NCI-H510A (cell line): ENCODE data around the gene HSPB3.
"Not testable (repeated sequence)": the region's sequence is repeated elsewhere in the genome, so short reads cannot be mapped to it uniquely, and the experiment has no call there.

Experiments used
- DNase-seq: peaks from one replicate; lab custom pipeline; 2025; lab: John Stamatoyannopoulos, UW

HSPB3 gene

GRCh38 chr5:54455413-54456157, at the start of gene HSPB3:
Gene HSPB3, plus strand, starts transcription at chr5:54455699. Its CDS starts 91 bp downstream, at chr5:54455790.
- no peak for DNase-seq

GRCh38 chr5:54411176-54411575, 44.3 kb upstream of the HSPB3 start:
- DNase-seq, result no peak

- DNase-seq, result no peak
Measured at GRCh38 chr5:54412913-54413312, 42.6 kb upstream of the HSPB3 start.

- DNase-seq, result no peak
Measured at GRCh38 chr5:54415147-54415546, 40.4 kb upstream of the HSPB3 start.

- no peak for DNase-seq
Measured at GRCh38 chr5:54415896-54416601, 39.5 kb upstream of the HSPB3 start.

GRCh38 chr5:54419573-54420423, 35.7 kb upstream of the HSPB3 start:
- DNase-seq, result not testable (repeated sequence)

- DNase-seq, result not testable (repeated sequence)
Measured at GRCh38 chr5:54420511-54420910, 35.0 kb upstream of the HSPB3 start.

- DNase-seq, result no peak
Measured at GRCh38 chr5:54421976-54422375, 33.5 kb upstream of the HSPB3 start.

- DNase-seq, result no peak
Measured at GRCh38 chr5:54425258-54425657, 30.2 kb upstream of the HSPB3 start.

- DNase-seq, result no peak
Measured at GRCh38 chr5:54426209-54426608, 29.3 kb upstream of the HSPB3 start.

- DNase-seq, result not testable (repeated sequence)
Measured at GRCh38 chr5:54434650-54435049, 20.8 kb upstream of the HSPB3 start.

- no peak for DNase-seq
Measured at GRCh38 chr5:54438620-54439389, 16.7 kb upstream of the HSPB3 start.

- no peak for DNase-seq
Measured at GRCh38 chr5:54440456-54440893, 15.0 kb upstream of the HSPB3 start.

GRCh38 chr5:54442271-54442670, 13.2 kb upstream of the HSPB3 start:
- no peak for DNase-seq

- DNase-seq, result no peak
Measured at GRCh38 chr5:54443270-54443669, 12.2 kb upstream of the HSPB3 start.

GRCh38 chr5:54445691-54446378, 9.7 kb upstream of the HSPB3 start:
- no peak for DNase-seq

- no peak for DNase-seq
Measured at GRCh38 chr5:54446379-54446732, 9.1 kb upstream of the HSPB3 start.

GRCh38 chr5:54449923-54450322, 5.6 kb upstream of the HSPB3 start:
- no peak for DNase-seq

GRCh38 chr5:54450542-54450941, 5.0 kb upstream of the HSPB3 start:
- no peak for DNase-seq

- DNase-seq, result no peak
Measured at GRCh38 chr5:54453046-54453445, 2.5 kb upstream of the HSPB3 start.

GRCh38 chr5:54454602-54455001, 897 bp upstream of the HSPB3 start:
- no peak for DNase-seq
